IMR-90 (cell line): ENCODE measurements around the gene NAA30. TPM values are rescaled to one million over a fixed set of nuclear protein-coding genes. Genes with fewer than 3 reads are reported as not detected.

Source experiments
- ATAC-seq: fragments of 200-7000 bp; cut with Tn5 transposase; 2 replicates; pipeline ENCODE4 v1.9.1; 2020; ENCODE audit warnings: low read depth, mild to moderate bottlenecking, moderate library complexity
- BruUV-seq: library from RNA; stranded (reverse); fragments of 400-500 nt; replicated peaks from 2 replicates; lab custom pipeline; 2021; lab: Mats Ljungman, UMichigan
- CTCF ChIA-PET: fragments of 300-600 bp; formaldehyde crosslinking; extraction: SDS; loops from one replicate; lab custom pipeline; 2021; ENCODE audit warnings: antibody characterized with exemption; lab: Yijun Ruan, JAX
- POLR2A ChIA-PET: fragments of 300-600 bp; sonication (Branson Sonifier 250); formaldehyde crosslinking; loops from one replicate; lab custom pipeline; 2022; ENCODE audit warnings: antibody characterized with exemption; ENCODE audit not compliant: unreplicated experiment; lab: Charles Lee
- DNase-seq: peaks from one replicate; pipeline ENCODE4 v3.0.0; 2013
- H2AFZ ChIP-seq: replicated peaks from 2 replicates; pipeline ENCODE3; 2013; ENCODE audit warnings: low read length, mild to moderate bottlenecking; ENCODE audit not compliant: poor library complexity
- H2AK5ac ChIP-seq: 2 replicates; pipeline ENCODE4 v1.6.1; 2013; ENCODE audit warnings: low read depth, low read length, inconsistent platforms
- H2AK9ac ChIP-seq: replicated peaks from 2 replicates; pipeline ENCODE3; 2013; ENCODE audit warnings: mild to moderate bottlenecking, low read depth, low read length, moderate library complexity; ENCODE audit not compliant: poor library complexity
- H2BK120ac ChIP-seq: 2 replicates; pipeline ENCODE4 v1.6.1; 2013; ENCODE audit warnings: low read depth, low read length, inconsistent platforms
- H2BK15ac ChIP-seq: 3 replicates; pipeline ENCODE4 v1.6.1; 2013; ENCODE audit warnings: low read depth, low read length, inconsistent platforms
- H2BK20ac ChIP-seq: 2 replicates; pipeline ENCODE4 v1.6.1; 2013; ENCODE audit warnings: low read depth, mild to moderate bottlenecking, inconsistent platforms, low read length, moderate library complexity
- H2BK5ac ChIP-seq: 2 replicates; pipeline ENCODE4 v1.6.1; 2013; ENCODE audit warnings: mild to moderate bottlenecking, low read depth, low read length, inconsistent platforms; ENCODE audit not compliant: poor library complexity, severe bottlenecking
- H3K14ac ChIP-seq: replicated peaks from 2 replicates; pipeline ENCODE4 v1.6.1; 2013; ENCODE audit warnings: low read depth, low read length, inconsistent platforms
- H3K18ac ChIP-seq: 2 replicates; pipeline ENCODE4 v1.6.1; 2013; ENCODE audit warnings: low read depth, low read length, control low read depth
- H3K23ac ChIP-seq: 2 replicates; pipeline ENCODE4 v1.6.1; 2013; ENCODE audit warnings: low read depth, low read length, inconsistent platforms
- H3K27ac ChIP-seq: 2 replicates; pipeline ENCODE4 v1.5.1; 2013; ENCODE audit warnings: mild to moderate bottlenecking, control low read depth, low read length; ENCODE audit not compliant: insufficient read depth
- H3K27me3 ChIP-seq: 2 replicates; pipeline ENCODE4 v1.6.1; 2013; ENCODE audit warnings: low read length; ENCODE audit not compliant: control insufficient read depth, insufficient read depth
- H3K36me3 ChIP-seq: 2 replicates; pipeline ENCODE4 v1.6.1; 2013; ENCODE audit warnings: low read length, mixed read lengths; ENCODE audit not compliant: control insufficient read depth, insufficient read depth
- H3K4ac ChIP-seq: 2 replicates; pipeline ENCODE4 v1.6.1; 2013; ENCODE audit warnings: low read depth, low read length, inconsistent platforms
- H3K4me1 ChIP-seq: 2 replicates; pipeline ENCODE4 v1.6.1; 2013; ENCODE audit warnings: low read length, mixed read lengths; ENCODE audit not compliant: control insufficient read depth, insufficient read depth
- H3K4me2 ChIP-seq: 2 replicates; pipeline ENCODE4 v1.6.1; 2013; ENCODE audit warnings: low read depth, mild to moderate bottlenecking, control low read depth, low read length, moderate library complexity
- H3K4me3 ChIP-seq: 2 replicates; pipeline ENCODE4 v1.5.1; 2013; ENCODE audit warnings: low read depth, mild to moderate bottlenecking, control low read depth, low read length, moderate library complexity; ENCODE audit not compliant: insufficient read depth
- H3K56ac ChIP-seq: 2 replicates; pipeline ENCODE4 v1.6.1; 2013; ENCODE audit warnings: low read length, inconsistent platforms; ENCODE audit not compliant: insufficient read depth; ENCODE audit errors: extremely low read depth
- H3K79me1 ChIP-seq, 2 experiments: 2 replicates each; pipeline ENCODE4 v1.6.1; 2013; ENCODE audit warnings: low read length in 2 of 2, inconsistent platforms in 1 of 2, low read depth in 1 of 2
- H3K9ac ChIP-seq: 2 replicates; pipeline ENCODE4 v1.6.1; 2013; ENCODE audit warnings: low read depth, low read length, control low read depth
- H3K9me1 ChIP-seq: 2 replicates; pipeline ENCODE4 v1.6.1; 2013; ENCODE audit warnings: low read length, inconsistent platforms; ENCODE audit not compliant: insufficient read depth
- H3K9me3 ChIP-seq: 2 replicates; pipeline ENCODE4 v1.6.1; 2013; ENCODE audit warnings: low read length; ENCODE audit not compliant: control insufficient read depth, insufficient read depth
- H4K20me1 ChIP-seq: 2 replicates; pipeline ENCODE4 v1.6.1; 2013; ENCODE audit warnings: low read length, inconsistent platforms; ENCODE audit not compliant: insufficient read depth
- H4K5ac ChIP-seq: 2 replicates; pipeline ENCODE4 v1.6.1; 2013; ENCODE audit warnings: mild to moderate bottlenecking, low read depth, low read length, control low read depth
- H4K8ac ChIP-seq, 2 experiments: 2 replicates each; pipeline ENCODE4 v1.6.1; 2013; ENCODE audit warnings: low read depth in 2 of 2, low read length in 2 of 2, control low read depth in 1 of 2, inconsistent platforms in 1 of 2
- H4K91ac ChIP-seq: 2 replicates; pipeline ENCODE4 v1.6.1; 2013; ENCODE audit warnings: low read depth, low read length, inconsistent platforms; ENCODE audit not compliant: insufficient read depth
- BHLHE40 ChIP-seq: fragments of 150-350 bp; IDR thresholded peaks from 2 replicates; pipeline ENCODE4 v1.6.1; 2016; ENCODE audit warnings: mild to moderate bottlenecking, low read depth, low read length
- CHD1 ChIP-seq: IDR thresholded peaks from 2 replicates; pipeline ENCODE4 v1.6.1; 2012; ENCODE audit warnings: low read depth, low read length, improper control_type of control experiment
- FOS ChIP-seq: fragments of 150-350 bp; IDR thresholded peaks from 2 replicates; pipeline ENCODE4 v1.6.1; 2016; ENCODE audit warnings: low read depth, low read length
- MAFK ChIP-seq: IDR thresholded peaks from 2 replicates; pipeline ENCODE4 v1.6.1; 2012; ENCODE audit warnings: low read depth, low read length, improper control_type of control experiment
- MAZ ChIP-seq: IDR thresholded peaks from 2 replicates; pipeline ENCODE4 v1.6.1; 2012; ENCODE audit warnings: low read depth, mild to moderate bottlenecking, low read length, improper control_type of control experiment, moderate library complexity, borderline replicate concordance
- MXI1 ChIP-seq: IDR thresholded peaks from 2 replicates; pipeline ENCODE4 v1.6.1; 2012; ENCODE audit warnings: low read depth, mild to moderate bottlenecking, low read length, moderate library complexity, borderline replicate concordance
- NFE2L2 ChIP-seq: fragments of 150-350 bp; IDR thresholded peaks from 2 replicates; pipeline ENCODE4 v1.6.1; 2016; ENCODE audit warnings: low read depth, mild to moderate bottlenecking, low read length
- POLR2A ChIP-seq: IDR thresholded peaks from 2 replicates; pipeline ENCODE4 v1.6.1; 2012; ENCODE audit warnings: mild to moderate bottlenecking, low read depth, low read length
- RFX5 ChIP-seq: IDR thresholded peaks from 2 replicates; pipeline ENCODE4 v1.8.0; 2012; ENCODE audit warnings: low read depth, mild to moderate bottlenecking, low read length, moderate library complexity
- SMC3 ChIP-seq: fragments of 150-350 bp; IDR thresholded peaks from 2 replicates; pipeline ENCODE4 v1.6.1; 2016; ENCODE audit warnings: low read depth, mild to moderate bottlenecking, antibody characterized with exemption, low read length, moderate library complexity
- USF2 ChIP-seq: fragments of 150-350 bp; IDR thresholded peaks from 2 replicates; pipeline ENCODE4 v1.6.1; 2017; ENCODE audit warnings: mild to moderate bottlenecking, antibody characterized with exemption, low read length, low read depth
- WGBS, 2 experiments: methylation state at CpG; one replicate each; pipeline versions ENCODE4 v1.1.5 to v1.1.7; 2013; ENCODE audit warnings: missing lambda C conversion rate in 2 of 2; ENCODE audit not compliant: insufficient read length in 1 of 2; ENCODE audit errors: extremely low coverage in 2 of 2; 5-methylcytosine and 5-hydroxymethylcytosine counted together
- dilution Hi-C: fragments of 300-500 bp; cut with HindIII; formaldehyde crosslinking; loops from one replicate; pipeline ENCODE4 v1.14.3; 2018; ENCODE audit warnings: low sequenced_read_pairs; ENCODE audit not compliant: unreplicated experiment
- in situ Hi-C: fragments of 300-500 bp; cut with MboI; formaldehyde crosslinking; loops from 3 replicates; pipeline ENCODE4 v1.14.3; 2019; ENCODE audit warnings: low sequenced_read_pairs, inconsistent platforms, mixed read lengths
- intact Hi-C: fragments of 100-400 bp; cut with micrococcal nuclease; formaldehyde crosslinking; loops from 2 replicates; pipeline ENCODE4 v1.10.0; 2022
- polyA plus RNA-seq, 3 experiments: library from polyadenylated mRNA; depleted of rRNA; stranded (reverse); fragments of >200 nt; gene quantifications; 2 replicates each; pipeline ENCODE4 v1.2.3, GENCODE V29; 2012; ENCODE audit warnings: low replicate concordance in 1 of 3
- total RNA-seq: library from RNA; depleted of rRNA; stranded (reverse); fragments of >200 nt; gene quantifications from 2 replicates; pipeline ENCODE4 v1.2.3, GENCODE V29; 2012
- TF ChIP-seq, protein P1 (sequence below): conservative IDR thresholded peaks from 2 replicates; pipeline ENCODE4 v1.5.1; 2012; ENCODE audit warnings: mild to moderate bottlenecking, low read depth, low read length, improper control_type of control experiment
- TF ChIP-seq, protein P2 (sequence below): fragments of 150-350 bp; IDR thresholded peaks from 2 replicates; pipeline ENCODE4 v1.6.1; 2016; ENCODE audit warnings: low read depth, mild to moderate bottlenecking, low read length, moderate library complexity, borderline replicate concordance

The NAA30 gene
- total and polyA plus RNA-seq, 2 of the 4 experiments (the other 2 are of a cell fraction) = 5.8 to 24.4 TPM

DNA sequence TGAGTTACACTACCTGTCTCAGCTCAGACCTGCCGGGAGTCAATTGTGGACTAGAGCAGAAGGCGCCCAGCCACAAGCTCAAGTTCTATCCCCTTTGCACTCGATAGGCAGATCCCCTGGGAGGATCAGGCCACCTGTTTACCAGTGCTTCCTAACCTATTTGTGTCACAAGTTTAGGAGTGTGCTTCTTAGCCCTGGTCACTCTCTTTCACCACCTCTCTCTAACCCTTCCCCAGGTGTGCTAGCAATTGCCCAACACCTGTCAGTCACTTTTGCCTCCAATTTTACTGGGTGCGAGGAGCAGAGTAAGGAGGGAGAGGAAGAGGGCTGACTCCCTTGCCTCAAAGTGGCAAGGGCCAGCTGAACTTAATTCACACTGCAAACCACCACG, 745 bp upstream of the NAA30 start:
- Histone ChIP-seq H3K14ac (peak overlapping the region; percentile 97), H4K20me1 (peaks cover 14% of the 10 kb centered on the region; the same call in 1 of the 2 replicates), H2BK120ac (peak overlapping the region; percentile 71; the same call in 1 of the 2 replicates), H2AK5ac (peak overlapping the region; percentile 49; the same call in 1 of the 2 replicates), H3K23ac (peak overlapping the region; percentile 94), H4K5ac (peak overlapping the region; percentile 51), H2BK20ac (no peak overlapping the region), H3K4me1 (peaks cover 3% of the 10 kb centered on the region), H2BK15ac (peak overlapping the region; percentile 79; the same call in 1 of the 3 replicates), H2AK9ac (peak overlapping the region; percentile 95), H2BK5ac (no peak overlapping the region), H3K4ac (peak overlapping the region; percentile 90), H3K9me1 (0 out of 2 replicates have a peak, but pooled peaks cover 5% of the 10 kb centered on the region), H3K79me1 (peaks cover 7 to 24% of the 10 kb centered on the region in 2 experiments), H3K9me3 (no peaks in the 10 kb centered on the region), H4K91ac (peak overlapping the region; percentile 69), H3K27me3 (no peaks in the 10 kb centered on the region), H3K4me3 (peak overlapping the region; percentile 60), H3K9ac (peak overlapping the region; percentile 81), H3K4me2 (peak overlapping the region; percentile 75), H3K36me3 (no peaks in the 10 kb centered on the region), H4K8ac (peak overlapping the region; percentile 94 to 97), H2AFZ (peak overlapping the region; percentile 99), H3K27ac (peak overlapping the region; percentile 61), H3K18ac (no peak overlapping the region), H3K56ac (peak overlapping the region; percentile 90)
- in situ Hi-C loops (no loop called here), intact Hi-C loops (no loop called here), dilution Hi-C loops (no loop called here)
- ChIA-PET CTCF (interaction anchor here (0.9 kb wide), 1 partner anchor 899 kb away, joined by 3 read pairs; no protein-coding TSS in a partner anchor), POLR2A (interaction anchor here (0.6 kb wide), 1 partner anchor 28 kb away, joined by 4 read pairs; no protein-coding TSS in a partner anchor)
- no TSS peak for BruUV-seq
- no peak for TF ChIP-seq POLR2A
- TF ChIP-seq MAFK = no peak
- no peak for TF ChIP-seq BHLHE40
- TF ChIP-seq NFE2L2 = no peak
- no peak for TF ChIP-seq USF2
- TF ChIP-seq MAZ = no peak
- TF ChIP-seq RFX5 = no peak
- TF ChIP-seq CHD1 = no peak
- no peak for TF ChIP-seq MXI1
- TF ChIP-seq SMC3 = no peak
- TF ChIP-seq, protein P1, sequence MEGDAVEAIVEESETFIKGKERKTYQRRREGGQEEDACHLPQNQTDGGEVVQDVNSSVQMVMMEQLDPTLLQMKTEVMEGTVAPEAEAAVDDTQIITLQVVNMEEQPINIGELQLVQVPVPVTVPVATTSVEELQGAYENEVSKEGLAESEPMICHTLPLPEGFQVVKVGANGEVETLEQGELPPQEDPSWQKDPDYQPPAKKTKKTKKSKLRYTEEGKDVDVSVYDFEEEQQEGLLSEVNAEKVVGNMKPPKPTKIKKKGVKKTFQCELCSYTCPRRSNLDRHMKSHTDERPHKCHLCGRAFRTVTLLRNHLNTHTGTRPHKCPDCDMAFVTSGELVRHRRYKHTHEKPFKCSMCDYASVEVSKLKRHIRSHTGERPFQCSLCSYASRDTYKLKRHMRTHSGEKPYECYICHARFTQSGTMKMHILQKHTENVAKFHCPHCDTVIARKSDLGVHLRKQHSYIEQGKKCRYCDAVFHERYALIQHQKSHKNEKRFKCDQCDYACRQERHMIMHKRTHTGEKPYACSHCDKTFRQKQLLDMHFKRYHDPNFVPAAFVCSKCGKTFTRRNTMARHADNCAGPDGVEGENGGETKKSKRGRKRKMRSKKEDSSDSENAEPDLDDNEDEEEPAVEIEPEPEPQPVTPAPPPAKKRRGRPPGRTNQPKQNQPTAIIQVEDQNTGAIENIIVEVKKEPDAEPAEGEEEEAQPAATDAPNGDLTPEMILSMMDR = no peak
- TF ChIP-seq, protein P2, sequence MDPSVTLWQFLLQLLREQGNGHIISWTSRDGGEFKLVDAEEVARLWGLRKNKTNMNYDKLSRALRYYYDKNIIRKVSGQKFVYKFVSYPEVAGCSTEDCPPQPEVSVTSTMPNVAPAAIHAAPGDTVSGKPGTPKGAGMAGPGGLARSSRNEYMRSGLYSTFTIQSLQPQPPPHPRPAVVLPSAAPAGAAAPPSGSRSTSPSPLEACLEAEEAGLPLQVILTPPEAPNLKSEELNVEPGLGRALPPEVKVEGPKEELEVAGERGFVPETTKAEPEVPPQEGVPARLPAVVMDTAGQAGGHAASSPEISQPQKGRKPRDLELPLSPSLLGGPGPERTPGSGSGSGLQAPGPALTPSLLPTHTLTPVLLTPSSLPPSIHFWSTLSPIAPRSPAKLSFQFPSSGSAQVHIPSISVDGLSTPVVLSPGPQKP = no peak
- TF ChIP-seq FOS = no peak
- WGBS, 2 experiments = 20% methylated on average over 1 of the region's 5 CpGs; no CpG with 5 or more reads in 1 of the 2 experiments
- DNase-seq (no peak), ATAC-seq (no peak)
